Fibroblast of pulmonary artery (primary cell): ENCODE measurements around the gene NDFIP1.

ENCODE experiments used
- DNase-seq: peaks from one replicate; pipeline ENCODE4 v3.0.0-alpha.2; 2010; ENCODE audit warnings: low read depth
- H3K4me3 ChIP-seq: replicated peaks from 2 replicates; pipeline ENCODE4 v1.5.1; 2011; ENCODE audit warnings: low read depth, mild to moderate bottlenecking, control low read depth, low read length, moderate library complexity
- TF ChIP-seq, protein P1 (sequence below): IDR thresholded peaks from 2 replicates; pipeline ENCODE4 v1.5.1; 2011; ENCODE audit warnings: mild to moderate bottlenecking, control low read depth, low read length, inconsistent platforms; ENCODE audit errors: missing control alignments

The NDFIP1 gene

GRCh38 chr5:142100307-142100706, 8.3 kb upstream of the NDFIP1 start:
- TF ChIP-seq, protein P1, sequence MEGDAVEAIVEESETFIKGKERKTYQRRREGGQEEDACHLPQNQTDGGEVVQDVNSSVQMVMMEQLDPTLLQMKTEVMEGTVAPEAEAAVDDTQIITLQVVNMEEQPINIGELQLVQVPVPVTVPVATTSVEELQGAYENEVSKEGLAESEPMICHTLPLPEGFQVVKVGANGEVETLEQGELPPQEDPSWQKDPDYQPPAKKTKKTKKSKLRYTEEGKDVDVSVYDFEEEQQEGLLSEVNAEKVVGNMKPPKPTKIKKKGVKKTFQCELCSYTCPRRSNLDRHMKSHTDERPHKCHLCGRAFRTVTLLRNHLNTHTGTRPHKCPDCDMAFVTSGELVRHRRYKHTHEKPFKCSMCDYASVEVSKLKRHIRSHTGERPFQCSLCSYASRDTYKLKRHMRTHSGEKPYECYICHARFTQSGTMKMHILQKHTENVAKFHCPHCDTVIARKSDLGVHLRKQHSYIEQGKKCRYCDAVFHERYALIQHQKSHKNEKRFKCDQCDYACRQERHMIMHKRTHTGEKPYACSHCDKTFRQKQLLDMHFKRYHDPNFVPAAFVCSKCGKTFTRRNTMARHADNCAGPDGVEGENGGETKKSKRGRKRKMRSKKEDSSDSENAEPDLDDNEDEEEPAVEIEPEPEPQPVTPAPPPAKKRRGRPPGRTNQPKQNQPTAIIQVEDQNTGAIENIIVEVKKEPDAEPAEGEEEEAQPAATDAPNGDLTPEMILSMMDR, result no peak
- DNase-seq, result no peak
- no peak overlapping the region for H3K4me3 ChIP-seq

GRCh38 chr5:142102980-142103740, 5.4 kb upstream of the NDFIP1 start:
- no peak for DNase-seq
- TF ChIP-seq, protein P1, result no peak
- no peak overlapping the region for H3K4me3 ChIP-seq

DNA sequence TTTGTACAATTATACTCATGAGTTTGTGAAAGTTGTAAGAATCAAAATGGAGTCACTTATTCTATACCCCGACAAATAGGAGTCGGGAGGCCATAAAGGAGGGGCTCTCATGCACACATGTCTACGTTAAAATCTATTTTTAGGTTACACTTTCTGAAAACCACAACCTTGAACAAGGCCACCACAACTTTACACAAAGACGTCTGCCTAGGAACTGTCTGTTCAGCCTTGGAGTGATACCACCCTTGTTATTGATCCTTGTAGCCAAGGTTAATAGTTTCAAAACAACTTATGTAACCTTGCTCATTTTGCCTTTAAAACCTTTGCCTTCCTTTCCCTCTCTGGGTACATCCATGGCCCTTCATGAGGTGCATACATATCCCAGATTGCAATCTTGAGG, 4.1 kb upstream of the NDFIP1 start:
- TF ChIP-seq, protein P1, result no peak
- no peak for DNase-seq
- H3K4me3 ChIP-seq, result no peak overlapping the region

GRCh38 chr5:142106061-142106460, 2.5 kb upstream of the NDFIP1 start:
- TF ChIP-seq, protein P1, result no peak
- H3K4me3 ChIP-seq, result no peak overlapping the region
- DNase-seq, result peak; percentile 10

GRCh38 chr5:142107036-142107735, 1.4 kb upstream of the NDFIP1 start:
- DNase-seq, result no peak
- no peak overlapping the region for H3K4me3 ChIP-seq
- TF ChIP-seq, protein P1, result no peak

DNA sequence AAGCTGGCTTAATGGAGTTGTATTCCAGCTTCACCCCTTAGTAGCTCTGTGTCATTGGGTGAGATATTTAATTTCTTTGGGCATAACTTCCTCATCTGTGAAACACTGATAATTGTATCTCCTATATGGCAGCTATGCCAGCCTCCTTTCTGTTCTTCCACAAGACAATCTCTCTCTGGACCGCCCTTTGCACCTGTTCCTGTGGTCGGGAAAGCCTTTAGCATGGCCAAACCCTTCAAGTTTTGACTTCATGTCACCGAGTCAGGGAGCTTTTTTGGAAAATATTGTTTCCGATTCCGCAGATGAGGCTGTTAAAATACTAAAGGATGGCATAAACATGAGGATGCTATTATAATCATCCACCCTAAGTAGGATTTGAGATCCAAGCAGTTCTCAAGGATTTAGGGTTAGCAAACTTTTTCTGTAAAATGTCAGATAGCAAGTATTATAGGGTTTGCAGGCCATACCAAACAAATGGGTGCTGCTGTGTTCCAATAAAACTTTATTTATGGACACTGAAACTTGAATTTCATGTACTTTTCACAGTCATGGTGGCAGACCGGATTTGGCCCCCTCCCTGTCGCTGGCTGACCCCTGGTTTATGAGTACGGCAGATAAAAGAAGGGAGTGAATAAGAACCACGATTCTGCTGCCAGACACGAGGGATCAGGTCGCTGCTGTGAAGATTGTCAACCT, 695 bp upstream of the NDFIP1 start:
- no peak for DNase-seq
- peak overlapping the region; percentile 89 for H3K4me3 ChIP-seq
- TF ChIP-seq, protein P1, result no peak
